Endothelial cell (in vitro differentiated cells): ENCODE results near the gene SLC28A1. TPM values are rescaled to one million over a fixed set of nuclear protein-coding genes. Genes with fewer than 3 reads are reported as not detected.
A peak's percentile ranks its signal among the peaks of the same experiment; 100 is the strongest.

Experiments used
- DNase-seq: peaks from one replicate; pipeline ENCODE4 v3.0.0; 2021; ENCODE audit warnings: low spot score
- H3K27ac Mint-ChIP-seq: one replicate; pipeline ENCODE4 v1.8.0; 2021; ENCODE audit warnings: mixed read lengths, inconsistent platforms; ENCODE audit not compliant: unreplicated experiment
- H3K27me3 Mint-ChIP-seq: one replicate; pipeline ENCODE4 v1.8.0; 2021; ENCODE audit warnings: mild to moderate bottlenecking, moderate library complexity, mixed read lengths, inconsistent platforms; ENCODE audit not compliant: unreplicated experiment
- H3K36me3 Mint-ChIP-seq: one replicate; pipeline ENCODE4 v1.8.0; 2021; ENCODE audit warnings: mild to moderate bottlenecking, low read depth, mixed read lengths, inconsistent platforms; ENCODE audit not compliant: unreplicated experiment
- H3K4me1 Mint-ChIP-seq: one replicate; pipeline ENCODE4 v1.8.0; 2021; ENCODE audit warnings: mild to moderate bottlenecking, mixed read lengths, inconsistent platforms; ENCODE audit not compliant: unreplicated experiment
- H3K4me3 Mint-ChIP-seq: one replicate; pipeline ENCODE4 v1.8.0; 2021; ENCODE audit warnings: mild to moderate bottlenecking, mixed read lengths, inconsistent platforms; ENCODE audit not compliant: unreplicated experiment
- H3K9me3 Mint-ChIP-seq: one replicate; pipeline ENCODE4 v1.8.0; 2021; ENCODE audit warnings: mixed read lengths, inconsistent platforms; ENCODE audit not compliant: unreplicated experiment
- CTCF ChIP-seq: fragments of 200-600 bp; sonication (generic); IDR thresholded peaks from one replicate; pipeline ENCODE4 v1.5.0; 2021; ENCODE audit warnings: antibody characterized with exemption; ENCODE audit not compliant: unreplicated experiment
- total RNA-seq: library from RNA; stranded (reverse); fragmentation: NEBNext Ultra II Directional; extraction: Animal tissue kit (Norgen Biotek cat#: 25700); gene quantifications from one replicate; pipeline ENCODE4 v1.2.1, GENCODE V29; 2021; ENCODE audit not compliant: unreplicated experiment

SLC28A1 gene
- total RNA-seq, 1 donor from 2014 or later = not detected

GRCh38 chr15:84961707-84962106 is 77.2 kb downstream of the SLC28A1 start:
- Mint-ChIP-seq H3K27ac (no peak overlapping the region), H3K9me3 (peaks cover 4% of the 10 kb centered on the region), H3K4me3 (no peak overlapping the region), H3K27me3 (peaks cover 3% of the 10 kb centered on the region), H3K4me1 (peaks cover 14% of the 10 kb centered on the region), H3K36me3 (peaks cover 8% of the 10 kb centered on the region)
- TF ChIP-seq CTCF = no peak
- DNase-seq = no peak

- peaks cover 3% of the 10 kb centered on the region for H3K27me3 Mint-ChIP-seq
- no peak overlapping the region for H3K27ac Mint-ChIP-seq
- no peak for TF ChIP-seq CTCF
- H3K36me3 Mint-ChIP-seq = peaks cover 14% of the 10 kb centered on the region
- peaks cover 4% of the 10 kb centered on the region for H3K9me3 Mint-ChIP-seq
- H3K4me1 Mint-ChIP-seq = peaks cover 13% of the 10 kb centered on the region
- H3K4me3 Mint-ChIP-seq = no peak overlapping the region
- no peak for DNase-seq
Observed at GRCh38 chr15:84962955-84963354, 78.5 kb downstream of the SLC28A1 start.

- H3K36me3 Mint-ChIP-seq = peaks cover 14% of the 10 kb centered on the region
- H3K27ac Mint-ChIP-seq = no peak overlapping the region
- no peak for DNase-seq
- no peaks in the 10 kb centered on the region for H3K4me1 Mint-ChIP-seq
- peaks cover 2% of the 10 kb centered on the region for H3K27me3 Mint-ChIP-seq
- no peak for TF ChIP-seq CTCF
- peaks cover 4% of the 10 kb centered on the region for H3K9me3 Mint-ChIP-seq
- H3K4me3 Mint-ChIP-seq = peak overlapping the region; percentile 59
Observed at GRCh38 chr15:84967380-84967779, 82.9 kb downstream of the SLC28A1 start.

- Mint-ChIP-seq H3K27ac (no peak overlapping the region), H3K4me1 (no peaks in the 10 kb centered on the region), H3K4me3 (no peak overlapping the region), H3K27me3 (no peaks in the 10 kb centered on the region), H3K36me3 (peaks cover 14% of the 10 kb centered on the region), H3K9me3 (peaks cover 4% of the 10 kb centered on the region)
- DNase-seq = no peak
- no peak for TF ChIP-seq CTCF
Observed at GRCh38 chr15:84968301-84968700, 83.8 kb downstream of the SLC28A1 start.

- no peak for TF ChIP-seq CTCF
- Mint-ChIP-seq H3K9me3 (no peaks in the 10 kb centered on the region), H3K36me3 (peaks cover 14% of the 10 kb centered on the region), H3K4me3 (no peak overlapping the region), H3K4me1 (no peaks in the 10 kb centered on the region), H3K27ac (no peak overlapping the region), H3K27me3 (no peaks in the 10 kb centered on the region)
- DNase-seq = no peak
Observed at GRCh38 chr15:84969257-84969656, 84.8 kb downstream of the SLC28A1 start.
